Superior temporal gyrus (tissue), 1 donor: ENCODE data around the gene PRKCQ.

Experiments
- DNase-seq: peaks from one replicate; pipeline ENCODE4 v3.0.0-alpha.2; 2016; ENCODE audit errors: extremely low spot score

Gene PRKCQ

GRCh38 chr10:6567884-6568283, 12.2 kb downstream of the PRKCQ start:
- no peak for DNase-seq

- DNase-seq, result no peak
Observed at GRCh38 chr10:6567203-6567703, 12.8 kb downstream of the PRKCQ start.

- no peak for DNase-seq
Observed at GRCh38 chr10:6565588-6565987, 14.5 kb downstream of the PRKCQ start.

GRCh38 chr10:6564367-6564766, 15.7 kb downstream of the PRKCQ start:
- no peak for DNase-seq

GRCh38 chr10:6563731-6564130, 16.3 kb downstream of the PRKCQ start:
- no peak for DNase-seq

- DNase-seq, result no peak
Observed at GRCh38 chr10:6563075-6563474, 17.0 kb downstream of the PRKCQ start.

GRCh38 chr10:6562221-6562620, 17.9 kb downstream of the PRKCQ start:
- no peak for DNase-seq

GRCh38 chr10:6561552-6561951, 18.5 kb downstream of the PRKCQ start:
- DNase-seq, result no peak

GRCh38 chr10:6558759-6559461, 21.2 kb downstream of the PRKCQ start:
- no peak for DNase-seq

GRCh38 chr10:6558272-6558671, 21.8 kb downstream of the PRKCQ start:
- DNase-seq, result no peak

- no peak for DNase-seq
Observed at GRCh38 chr10:6553937-6554336, 26.1 kb downstream of the PRKCQ start.

- DNase-seq, result no peak
Observed at GRCh38 chr10:6543431-6544005, 36.6 kb downstream of the PRKCQ start.

GRCh38 chr10:6542999-6543430, 37.1 kb downstream of the PRKCQ start:
- DNase-seq, result no peak

- no peak for DNase-seq
Observed at GRCh38 chr10:6539833-6540232, 40.2 kb downstream of the PRKCQ start.

- no peak for DNase-seq
Observed at GRCh38 chr10:6537770-6538169, 42.3 kb downstream of the PRKCQ start.

GRCh38 chr10:6536102-6536501, 44.0 kb downstream of the PRKCQ start:
- DNase-seq, result no peak

- DNase-seq, result no peak
Observed at GRCh38 chr10:6535156-6535764, 44.8 kb downstream of the PRKCQ start.

- DNase-seq, result no peak
Observed at GRCh38 chr10:6532321-6532720, 47.8 kb downstream of the PRKCQ start.

GRCh38 chr10:6530966-6531365, 49.1 kb downstream of the PRKCQ start:
- DNase-seq, result no peak

GRCh38 chr10:6530211-6530840, 49.8 kb downstream of the PRKCQ start:
- DNase-seq, result no peak

GRCh38 chr10:6528198-6528950, 51.7 kb downstream of the PRKCQ start:
- DNase-seq, result no peak
